ENCODE results near the gene FBH1. TPM values are rescaled to one million over a fixed set of nuclear protein-coding genes. Genes with fewer than 3 reads are reported as not detected.
A peak's percentile ranks its signal among the peaks of the same experiment; 100 is the strongest.
"Not testable (repeated sequence)": the region's sequence is repeated elsewhere in the genome, so short reads cannot be mapped to it uniquely, and the experiment has no call there.

The FBH1 gene
- total and polyA plus RNA-seq, 9 of the 15 experiments (the other 6 are each of a cell fraction or from before 2014, with no cell fraction given), result 13.4 to 108 (median 77.8) TPM

- FAIRE-seq; H3K4me1 ChIP-seq (replicated peaks in 1 of 2; ENCODE audit: control insufficient read depth in 2 of 2, insufficient read depth in 2 of 2, low read length in 2 of 2); BruUV-seq (replicated peaks): not testable (repeated sequence)
Measured at GRCh38 chr10:5866451-5867081, 23.5 kb upstream of the FBH1 start.

More at GRCh38 chr10:5866451-5867081, 23.5 kb upstream of the FBH1 start:
- POLR2A ChIA-PET; H3K36me3 ChIP-seq (ENCODE audit: control insufficient read depth, insufficient read depth, low read length); H3K4me2 ChIP-seq (ENCODE audit: insufficient read depth, low read length); H3K4me3 ChIP-seq; H3K79me2 ChIP-seq (ENCODE audit: control insufficient read depth, insufficient read depth, low read length); CTCF ChIA-PET (ENCODE audit: low intra/inter-chr PET ratio); intact Hi-C loops (cut with micrococcal nuclease); H4K20me1 ChIP-seq (replicated peaks; ENCODE audit: control insufficient read depth, insufficient read depth, low read length); ATAC-seq; H3K9ac ChIP-seq (ENCODE audit: insufficient read depth in 1 of 2, low read depth in 2 of 2, low read length in 2 of 2); DNase-seq (ENCODE audit: extremely low read depth in 1 of 4, low spot score in 3 of 4); H3K27ac ChIP-seq (ENCODE audit: extremely low read depth, low read depth, low read length); H3K27me3 ChIP-seq (ENCODE audit: control insufficient read depth in 2 of 2, insufficient read depth in 2 of 2, low read length in 2 of 2); H2AFZ ChIP-seq (ENCODE audit: low read depth, low read length); H3K9me3 ChIP-seq (replicated peaks; ENCODE audit: control insufficient read depth, insufficient read depth, low read depth, low read length); in situ Hi-C loops (cut with MboI); H3K9me1 ChIP-seq (ENCODE audit: control insufficient read depth, insufficient read depth, low read length): not testable (repeated sequence)
- 0 out of 2 replicates have a peak, but pooled peaks have one; percentile 18 for TF ChIP-seq DPF2 (IDR thresholded peaks at IDR 0.05)
- TF ChIP-seq MLLT1 (IDR thresholded peaks at IDR 0.05), result 0 out of 4 replicates have a peak, but pooled peaks of 1 of the 2 experiments have one; percentile 33
- TF ChIP-seq ZNF512 (tag; IDR thresholded peaks at IDR 0.05), result peak; percentile 80
- 0 out of 2 replicates have a peak, but pooled peaks have one; percentile 20 for TF ChIP-seq CC2D1A (IDR thresholded peaks at IDR 0.05)
- 0 out of 2 replicates have a peak, but pooled peaks have one; percentile 24 for TF ChIP-seq HLTF (IDR thresholded peaks at IDR 0.05)
- TF ChIP-seq PHB2 (IDR thresholded peaks at IDR 0.05; ENCODE audit: low read depth), result peak; percentile 38; the same call in 1 of the 2 replicates
- peak; percentile 43 for TF ChIP-seq BRD9 (IDR thresholded peaks at IDR 0.05; ENCODE audit: low read depth, partially characterized antibody)
- 50% methylated on average over 2 of the region's 5 CpGs for WGBS (ENCODE audit: insufficient coverage, low coverage, missing lambda C conversion rate)

Data from K562 (cell line).